Gastrocnemius medialis (tissue), 4 donors: ENCODE data around the gene TBX2.

Experiments used
- CTCF ChIP-seq, 5 experiments: fragments of 450-650 bp in 3 of 5; fragments of 200-600 bp in 2 of 5; sonication (generic) in 2 of 5; IDR thresholded peaks in 4 of 5; conservative IDR thresholded peaks in 1 of 5; 1 replicate in 4 of 5; 2 replicates in 1 of 5; pipeline ENCODE4 v1.5.1; 2016 to 2019; ENCODE audit warnings: antibody characterized with exemption in 5 of 5, mild to moderate bottlenecking in 3 of 5, moderate library complexity in 3 of 5
- POLR2A ChIP-seq, 2 donors: fragments of 450-650 bp; IDR thresholded peaks; one replicate each; pipeline ENCODE4 v1.6.1; 2017; ENCODE audit warnings: antibody characterized with exemption in 2 of 2, mild to moderate bottlenecking in 2 of 2, moderate library complexity in 2 of 2

DNA sequence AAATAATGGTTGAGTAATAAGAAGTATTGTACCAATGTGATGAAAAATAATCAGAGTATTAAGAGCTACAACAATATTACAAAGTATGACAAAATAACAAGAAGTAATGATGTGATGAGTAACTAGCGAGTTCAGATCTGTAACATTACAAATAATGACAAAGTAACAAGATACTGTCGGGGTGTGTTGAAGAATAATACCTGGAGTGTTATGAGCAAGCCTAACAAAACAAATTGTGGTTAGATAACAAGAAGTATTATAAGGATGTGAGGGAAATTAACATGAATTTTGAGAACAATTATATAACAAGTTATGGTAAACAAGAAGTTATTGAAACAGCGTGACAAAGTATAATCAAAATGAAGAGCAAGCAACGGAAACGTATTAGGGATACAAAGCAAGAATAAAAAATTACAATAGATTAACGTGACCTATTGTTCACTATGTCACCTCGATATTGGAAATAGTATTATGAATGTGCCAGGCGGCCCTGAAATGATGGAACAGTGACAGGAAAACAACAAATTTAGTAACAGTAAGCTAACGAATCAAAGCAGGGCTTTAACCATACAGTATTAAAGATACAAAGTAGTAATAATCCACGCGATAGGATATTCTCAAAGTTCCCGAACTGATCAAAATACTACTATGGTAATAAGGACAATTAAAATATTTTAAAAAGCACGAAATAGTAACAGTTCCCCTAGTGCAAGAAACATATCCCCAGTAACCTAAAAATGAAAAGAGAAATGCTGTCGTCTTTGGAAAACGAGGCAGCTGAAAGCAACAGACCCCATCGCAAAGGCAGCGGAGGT is 54.1 kb downstream of the TBX2 start:
- no peak for TF ChIP-seq CTCF (IDR thresholded peaks at IDR 0.05 in 4 of 5, conservative IDR thresholded peaks at IDR 0.05 in 1 of 5)
- TF ChIP-seq POLR2A (IDR thresholded peaks at IDR 0.05), result no peak
